H1 (cell line): ENCODE measurements around the gene EIF4E. TPM values are rescaled to one million over a fixed set of nuclear protein-coding genes. Genes with fewer than 3 reads are reported as not detected.

Source experiments
- CTCF ChIA-PET: fragments of 300-600 bp; sonication (Branson Sonifier 250); formaldehyde crosslinking; loops from one replicate; lab custom pipeline; 2021; ENCODE audit not compliant: partially characterized antibody; lab: Charles Lee
- POLR2A ChIA-PET: fragments of 300-600 bp; sonication (Branson Sonifier 250); formaldehyde crosslinking; loops from one replicate; lab custom pipeline; 2021; ENCODE audit warnings: inconsistent platforms; ENCODE audit not compliant: partially characterized antibody; lab: Charles Lee
- DNase-seq, 2 experiments: peaks; one replicate each; pipeline versions ENCODE4 v3.0.0 to v3.0.0-alpha.2; 2010 to 2022; ENCODE audit warnings: low spot score in 2 of 2, low read depth in 1 of 2, mixed read lengths in 1 of 2
- FAIRE-seq: peaks from 2 replicates; lab custom pipeline; 2011; peaks lifted over from hg19 to GRCh38; lab: Jason Lieb, UNC
- H2AFZ ChIP-seq: 2 replicates; pipeline ENCODE4 v1.8.1; 2012; ENCODE audit warnings: low read length, inconsistent platforms
- H2AK5ac ChIP-seq: 2 replicates; pipeline ENCODE4 v1.6.1; 2013; ENCODE audit warnings: low read depth, low read length
- H2BK120ac ChIP-seq: replicated peaks from 2 replicates; pipeline ENCODE3; 2013; ENCODE audit warnings: low read depth, low read length, inconsistent platforms
- H2BK12ac ChIP-seq: 2 replicates; pipeline ENCODE4 v1.6.1; 2013; ENCODE audit warnings: low read depth, low read length
- H2BK15ac ChIP-seq: 2 replicates; pipeline ENCODE4 v1.6.1; 2013; ENCODE audit warnings: low read length
- H2BK20ac ChIP-seq: 2 replicates; pipeline ENCODE4 v1.6.1; 2013; ENCODE audit warnings: low read length
- H2BK5ac ChIP-seq: 2 replicates; pipeline ENCODE4 v1.6.1; 2013; ENCODE audit warnings: low read depth, low read length
- H3K14ac ChIP-seq: 2 replicates; pipeline ENCODE4 v1.6.1; 2013; ENCODE audit warnings: inconsistent platforms; ENCODE audit not compliant: insufficient read length
- H3K18ac ChIP-seq: 2 replicates; pipeline ENCODE4 v1.6.1; 2013; ENCODE audit warnings: low read length; ENCODE audit errors: extremely low read depth
- H3K23ac ChIP-seq: 2 replicates; pipeline ENCODE4 v1.6.1; 2013; ENCODE audit warnings: inconsistent platforms; ENCODE audit not compliant: insufficient read length
- H3K23me2 ChIP-seq: 2 replicates; pipeline ENCODE4 v1.6.1; 2013; ENCODE audit warnings: low read depth, low read length
- H3K27ac ChIP-seq: 2 replicates; pipeline ENCODE4 v1.6.1; 2011; ENCODE audit warnings: low read depth, low read length, inconsistent platforms
- H3K27me3 ChIP-seq, 4 experiments: replicated peaks in 1 of 4; 1 replicate in 1 of 4; 2 replicates in 3 of 4; pipeline versions ENCODE4 v1.6.1 to v1.8.1; 2011 to 2013; ENCODE audit warnings: low read length in 3 of 4, mild to moderate bottlenecking in 3 of 4, inconsistent platforms in 2 of 4, mixed read lengths in 2 of 4, moderate library complexity in 1 of 4; ENCODE audit not compliant: control insufficient read depth in 3 of 4, insufficient read depth in 3 of 4; ENCODE audit errors: extremely low read depth in 1 of 4
- H3K36me3 ChIP-seq, 4 experiments: 2 replicates each; pipeline versions ENCODE4 v1.6.1 to v1.8.1; 2011 to 2013; ENCODE audit warnings: mild to moderate bottlenecking in 4 of 4, low read length in 3 of 4, moderate library complexity in 2 of 4, control low read depth in 1 of 4, inconsistent platforms in 1 of 4; ENCODE audit not compliant: insufficient read depth in 4 of 4, control insufficient read depth in 2 of 4
- H3K4ac ChIP-seq: replicated peaks from 2 replicates; pipeline ENCODE3; 2013; ENCODE audit warnings: low read length, low read depth, mixed read lengths, inconsistent platforms; ENCODE audit not compliant: insufficient read length
- H3K4me1 ChIP-seq, 4 experiments: replicated peaks in 1 of 4; 1 replicate in 1 of 4; 2 replicates in 3 of 4; pipeline versions ENCODE4 v1.6.1 to v1.8.1; 2011 to 2013; ENCODE audit warnings: low read length in 3 of 4, inconsistent platforms in 2 of 4, mixed read lengths in 1 of 4; ENCODE audit not compliant: insufficient read depth in 4 of 4, control insufficient read depth in 3 of 4
- H3K4me2 ChIP-seq, 2 experiments: 2 replicates each; pipeline versions ENCODE4 v1.6.1 to v1.8.1; 2011 to 2013; ENCODE audit warnings: low read depth in 2 of 2, low read length in 2 of 2, control low read depth in 1 of 2, inconsistent platforms in 1 of 2, mild to moderate bottlenecking in 1 of 2; ENCODE audit not compliant: insufficient read depth in 1 of 2
- H3K4me3 ChIP-seq, 4 experiments: fragments of 200-600, 300-600 bp in 1 of 4; sonication (generic), shearing (Covaris generic), sonication (Bioruptor Twin) in 1 of 4; 2 replicates each; pipeline versions ENCODE4 v1.5.1 to v1.8.1; 2011 to 2016; ENCODE audit warnings: low read length in 4 of 4, low read depth in 3 of 4, control low read depth in 2 of 4, inconsistent platforms in 2 of 4, mild to moderate bottlenecking in 2 of 4, mixed read lengths in 1 of 4, moderate library complexity in 1 of 4; ENCODE audit not compliant: insufficient read depth in 2 of 4; ENCODE audit errors: extremely low read depth in 1 of 4
- H3K56ac ChIP-seq: replicated peaks from 2 replicates; pipeline ENCODE3; 2013; ENCODE audit warnings: low read depth, mild to moderate bottlenecking, mixed read lengths, low read length, inconsistent platforms; ENCODE audit not compliant: insufficient read length
- H3K79me1 ChIP-seq: 2 replicates; pipeline ENCODE4 v1.6.1; 2013; ENCODE audit warnings: low read depth, low read length, control low read depth
- H3K79me2 ChIP-seq, 2 experiments: 2 replicates each; pipeline versions ENCODE4 v1.6.1 to v1.8.1; 2012 to 2013; ENCODE audit warnings: low read length in 2 of 2, mild to moderate bottlenecking in 2 of 2, inconsistent platforms in 1 of 2; ENCODE audit not compliant: insufficient read depth in 2 of 2, control insufficient read depth in 1 of 2
- H3K9ac ChIP-seq, 4 experiments: replicated peaks in 1 of 4; 1 replicate in 1 of 4; 2 replicates in 3 of 4; pipeline versions ENCODE4 v1.6.1 to v1.8.1; 2011 to 2013; ENCODE audit warnings: low read depth in 3 of 4, low read length in 3 of 4, control low read depth in 2 of 4, mild to moderate bottlenecking in 2 of 4, moderate library complexity in 2 of 4, inconsistent platforms in 1 of 4; ENCODE audit errors: extremely low read depth in 1 of 4
- H3K9me3 ChIP-seq, 2 experiments: 2 replicates each; pipeline versions ENCODE4 v1.6.1 to v1.8.1; 2012 to 2013; ENCODE audit warnings: mild to moderate bottlenecking in 2 of 2, moderate library complexity in 2 of 2, control low read depth in 1 of 2, inconsistent platforms in 1 of 2, low read depth in 1 of 2, low read length in 1 of 2, mixed read lengths in 1 of 2; ENCODE audit not compliant: insufficient read depth in 2 of 2
- H4K20me1 ChIP-seq, 2 experiments: replicated peaks in 1 of 2; 2 replicates each; pipeline versions ENCODE3 to v1.8.1; 2011 to 2013; ENCODE audit warnings: inconsistent platforms in 2 of 2, low read length in 2 of 2, mild to moderate bottlenecking in 1 of 2; ENCODE audit not compliant: insufficient read depth in 2 of 2, control insufficient read depth in 1 of 2
- H4K5ac ChIP-seq: 2 replicates; pipeline ENCODE4 v1.6.1; 2013; ENCODE audit warnings: low read length, low read depth, mixed read lengths, inconsistent platforms; ENCODE audit not compliant: insufficient read length
- H4K8ac ChIP-seq: 2 replicates; pipeline ENCODE4 v1.8.0; 2013; ENCODE audit warnings: mild to moderate bottlenecking, moderate library complexity, low read length, inconsistent platforms; ENCODE audit not compliant: insufficient read depth; ENCODE audit errors: extremely low read depth
- H4K91ac ChIP-seq: replicated peaks from 2 replicates; pipeline ENCODE3; 2013; ENCODE audit warnings: low read length, mixed read lengths, inconsistent platforms; ENCODE audit not compliant: insufficient read length
- CBX8 ChIP-seq: fragments of 300-800, 300-1000 bp; sonication (generic); IDR thresholded peaks from 2 replicates; pipeline ENCODE4 v1.7.1; 2016; ENCODE audit warnings: low read depth, low read length, borderline replicate concordance
- CTCF ChIP-seq, 3 experiments: IDR thresholded peaks; 1 replicate in 2 of 3; 2 replicates in 1 of 3; pipeline versions ENCODE4 v1.5.1 to v1.6.1; 2011; ENCODE audit warnings: low read length in 3 of 3, mild to moderate bottlenecking in 3 of 3, inconsistent platforms in 2 of 3, low read depth in 1 of 3, moderate library complexity in 1 of 3; ENCODE audit not compliant: insufficient read depth in 1 of 3; ENCODE audit errors: control extremely low read depth in 1 of 3
- WGBS, 2 experiments: shearing (Covaris generic) in 1 of 2; methylation state at CpG; one replicate each; pipeline versions ENCODE4 v1.1.6 to v1.1.7; 2013 to 2015; ENCODE audit warnings: low lambda C conversion rate in 2 of 2, mixed read lengths in 2 of 2, inconsistent platforms in 1 of 2, low coverage in 1 of 2, missing lambda C conversion rate in 1 of 2; ENCODE audit not compliant: insufficient replicate concordance in 2 of 2, insufficient coverage in 1 of 2, insufficient read length in 1 of 2; ENCODE audit errors: extremely low coverage in 1 of 2, missing lambda C conversion rate in 1 of 2; 5-methylcytosine and 5-hydroxymethylcytosine counted together
- polyA plus RNA-seq, 7 experiments: library from polyadenylated mRNA; depleted of rRNA in 3 of 7; stranded (reverse) in 5 of 7; unstranded in 2 of 7; fragments of >200 nt in 5 of 7; fragments of 200-250 nt in 2 of 7; gene quantifications; 1 replicate in 5 of 7; 2 replicates in 1 of 7; 4 replicates in 1 of 7; pipeline versions ENCODE4 v1.2.1 to v1.2.3, GENCODE V29; 2011 to 2013; ENCODE audit warnings: missing spikeins in 2 of 7, mixed read lengths in 2 of 7
- total RNA-seq: library from RNA; stranded (reverse); fragmentation: NEBNext Ultra II Directional; extraction: Animal tissue kit (Norgen Biotek cat#: 25700); gene quantifications from 2 replicates; pipeline ENCODE4 v1.2.1, GENCODE V29; 2021

The EIF4E gene
- total and polyA plus RNA-seq, 2 of the 8 experiments (the other 6 are each of a cell fraction or from before 2014, with no cell fraction given) = 59.6 to 185 TPM

GRCh38 chr4:98939892-98940298 lies 11.0 kb upstream of the EIF4E start:
- H3K18ac ChIP-seq = no peak overlapping the region
- H3K79me2 ChIP-seq = no peaks in the 10 kb centered on the region
- H3K9ac ChIP-seq = no peak overlapping the region
- H3K79me1 ChIP-seq = no peaks in the 10 kb centered on the region
- DNase-seq (no peak), FAIRE-seq (peak; percentile 82)
- no peak overlapping the region for H4K91ac ChIP-seq
- WGBS, 2 experiments = 49% methylated on average over 2 of the region's 2 CpGs; no CpG with 5 or more reads in 1 of the 2 experiments
- H3K23ac ChIP-seq = no peak overlapping the region
- H2AK5ac ChIP-seq = no peak overlapping the region
- no peaks in the 10 kb centered on the region for H3K27me3 ChIP-seq
- no peak overlapping the region for H3K4me3 ChIP-seq
- H4K8ac ChIP-seq = no peak overlapping the region
- no peak overlapping the region for H2BK15ac ChIP-seq
- H2AFZ ChIP-seq = no peak overlapping the region
- H4K5ac ChIP-seq = no peak overlapping the region
- H3K27ac ChIP-seq = no peak overlapping the region
- no peak overlapping the region for H2BK12ac ChIP-seq
- H2BK120ac ChIP-seq = no peak overlapping the region
- no peak overlapping the region for H3K56ac ChIP-seq
- H3K4ac ChIP-seq = no peak overlapping the region
- H3K36me3 ChIP-seq = no peaks in the 10 kb centered on the region
- no peaks in the 10 kb centered on the region for H3K23me2 ChIP-seq
- no peaks in the 10 kb centered on the region for H4K20me1 ChIP-seq
- no peak overlapping the region for H2BK5ac ChIP-seq
- H3K14ac ChIP-seq = no peak overlapping the region
- POLR2A ChIA-PET = interaction anchor here (2.4 kb wide), 1 partner anchor 55 kb away, joined by 8 read pairs; the partner anchor contains the start of gene METAP1
- no peak overlapping the region for H2BK20ac ChIP-seq
- no peaks in the 10 kb centered on the region for H3K9me3 ChIP-seq
- no peak overlapping the region for H3K4me2 ChIP-seq
- H3K4me1 ChIP-seq = peaks cover 0 to 8% (median 2%) of the 10 kb centered on the region in 4 experiments; a peak in 3 of 7 replicates
- CTCF ChIA-PET = interaction anchor here (0.6 to 3.3 kb wide), 15 partner anchors 9 to 1900 kb away, joined by 3 to 12 read pairs (median 3); partner anchors contain the start of gene EIF4E
- TF ChIP-seq CTCF (IDR thresholded peaks at IDR 0.05; ENCODE audit: control extremely low read depth in 1 of 3, insufficient read depth in 1 of 3, low read depth in 1 of 3, low read length in 3 of 3) (peak in 2 of 3 experiments; percentile 58 to 76; a peak in 3 of 4 replicates), CBX8 (no peak)
